Body of pancreas (tissue), 4 donors: ENCODE results near the gene IL6ST. TPM values are rescaled to one million over a fixed set of nuclear protein-coding genes. Genes with fewer than 3 reads are reported as not detected.

ENCODE experiments used
- ATAC-seq: fragments of 150-250 bp; one replicate; pipeline ENCODE4 v1.9.1; 2016
- DNase-seq, 4 donors: peaks; one replicate each; pipeline ENCODE4 v3.0.0-alpha.2; 2019
- H3K27ac ChIP-seq, 4 donors: fragments of 200-600 bp; sonication (generic); 1 replicate in 3 of 4; 2 replicates in 1 of 4; pipeline versions ENCODE4 v1.5.1 to v1.6.1; 2016 to 2019; ENCODE audit warnings: mild to moderate bottlenecking in 1 of 4, mixed read lengths in 1 of 4, moderate library complexity in 1 of 4
- H3K27me3 ChIP-seq, 2 donors: fragments of 200-600 bp; sonication (generic); one replicate each; pipeline ENCODE4 v1.6.0; 2016; ENCODE audit warnings: mild to moderate bottlenecking in 1 of 2
- H3K36me3 ChIP-seq, 2 donors: fragments of 200-600 bp; sonication (generic); replicated peaks in 1 of 2; 2 replicates each; pipeline ENCODE4 v1.5.1; 2016; ENCODE audit warnings: low read depth in 2 of 2; ENCODE audit not compliant: insufficient read depth in 1 of 2
- H3K4me1 ChIP-seq: fragments of 200-600 bp; sonication (generic); one replicate; pipeline ENCODE4 v1.6.0; 2016
- H3K4me3 ChIP-seq, 2 donors: fragments of 200-600 bp; sonication (generic); 1 replicate in 1 of 2; 2 replicates in 1 of 2; pipeline ENCODE4 v1.5.1; 2016 to 2019
- H3K9me3 ChIP-seq, 3 donors: fragments of 200-600 bp; sonication (generic); 1 replicate in 2 of 3; 2 replicates in 1 of 3; pipeline ENCODE4 v1.5.1; 2016
- CTCF ChIP-seq, 7 experiments: fragments of 450-650 bp in 4 of 7; fragments of 200-600 bp in 3 of 7; sonication (generic) in 3 of 7; IDR thresholded peaks; one replicate each; pipeline ENCODE4 v1.5.1; 2016 to 2019; ENCODE audit warnings: antibody characterized with exemption in 7 of 7
- POLR2A ChIP-seq, 3 donors: fragments of 450-650 bp; IDR thresholded peaks; one replicate each; pipeline ENCODE4 v1.6.1; 2016; ENCODE audit warnings: antibody characterized with exemption in 3 of 3, mild to moderate bottlenecking in 2 of 3
- WGBS, 2 donors: methylation state at CpG; one replicate each; pipeline ENCODE4 v1.1.5; 2017; 5-methylcytosine and 5-hydroxymethylcytosine counted together
- intact Hi-C: fragments of 100-400 bp; cut with DNase I; formaldehyde crosslinking; loops from one replicate; pipeline ENCODE4 v1.15.1; 2023
- total RNA-seq, 2 donors: library from RNA; depleted of rRNA; stranded (reverse); fragments of >200 nt; gene quantifications; one replicate each; pipeline ENCODE4 v1.1.0, GENCODE V29; 2016

Gene IL6ST
- total RNA-seq, 2 donors from 2014 or later: 48.1 to 82.5 TPM

GRCh38 chr5:55986931-55987330, 7.8 kb downstream of the IL6ST start:
- TF ChIP-seq POLR2A (IDR thresholded peaks at IDR 0.05) (no peak), CTCF (IDR thresholded peaks at IDR 0.05) (no peak)
- WGBS, 2 donors: 77 to 82% methylated on average over 4 of the region's 4 CpGs
- H3K4me1 ChIP-seq: peaks cover 59% of the 10 kb centered on the region

DNA sequence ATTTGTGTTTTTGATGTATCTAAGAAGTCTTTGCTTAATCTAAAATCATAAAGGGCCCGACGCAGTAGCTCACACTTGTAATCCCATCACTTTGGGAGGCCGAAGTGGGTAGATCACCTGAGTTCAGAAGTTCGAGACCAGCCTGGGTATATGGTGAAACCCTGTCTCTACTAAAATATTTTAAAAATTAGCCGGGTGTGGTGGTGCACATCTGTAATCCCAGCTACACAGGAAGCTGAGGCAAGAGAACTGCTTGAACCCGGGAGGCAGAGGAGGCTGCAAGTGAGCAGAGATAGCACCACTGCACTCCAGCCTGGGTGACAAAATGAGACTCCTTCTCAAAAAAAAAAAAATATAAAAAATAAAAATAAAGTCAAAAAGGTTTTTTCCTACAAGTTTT, 9.6 kb downstream of the IL6ST start:
- no peak for DNase-seq
- no peak for ATAC-seq
- TF ChIP-seq POLR2A (IDR thresholded peaks at IDR 0.05) (no peak), CTCF (IDR thresholded peaks at IDR 0.05) (no peak)
- Histone ChIP-seq H3K4me1 (peaks cover 46% of the 10 kb centered on the region), H3K36me3 (peaks cover 0 to 5% of the 10 kb centered on the region in 2 donors), H3K27ac (no peak overlapping the region), H3K27me3 (no peaks in the 10 kb centered on the region), H3K4me3 (no peak overlapping the region), H3K9me3 (no peaks in the 10 kb centered on the region)
- WGBS, 2 donors: 82 to 83% methylated on average over 6 of the region's 6 CpGs
- intact Hi-C loops: no loop called here

More at GRCh38 chr5:55986931-55987330, 7.8 kb downstream of the IL6ST start:
- ATAC-seq (no peak), DNase-seq (no peak)
- intact Hi-C loops: no loop called here
- H3K36me3 ChIP-seq: no peaks in the 10 kb centered on the region
- H3K4me3 ChIP-seq: no peak overlapping the region
- H3K27me3 ChIP-seq: no peaks in the 10 kb centered on the region
- H3K9me3 ChIP-seq: no peaks in the 10 kb centered on the region
- no peak overlapping the region for H3K27ac ChIP-seq

DNA sequence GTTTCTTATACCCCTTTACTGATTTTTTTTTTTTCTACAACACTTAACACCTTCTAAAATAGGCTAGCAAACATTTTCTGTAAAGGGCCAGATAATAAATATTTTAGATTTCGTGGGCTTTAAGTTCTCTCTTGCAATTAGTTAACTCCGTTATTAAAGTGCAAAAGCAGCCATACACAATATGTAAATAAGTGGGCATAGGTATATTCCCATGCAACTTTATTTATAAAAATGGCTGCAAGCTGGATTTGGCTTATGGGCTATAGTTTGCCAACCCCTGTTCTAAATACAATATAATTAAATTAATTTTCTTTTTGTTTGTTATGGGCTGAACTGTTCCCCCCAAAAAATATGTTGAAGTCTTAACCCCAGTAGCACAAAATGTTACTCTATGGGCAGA, 10.8 kb downstream of the IL6ST start:
- ATAC-seq: no peak
- H3K27me3 ChIP-seq: no peaks in the 10 kb centered on the region
- DNase-seq: no peak
- H3K36me3 ChIP-seq: peaks cover 0 to 9% of the 10 kb centered on the region in 2 donors
- intact Hi-C loops: no loop called here
- H3K9me3 ChIP-seq: no peaks in the 10 kb centered on the region
- TF ChIP-seq POLR2A (IDR thresholded peaks at IDR 0.05): no peak
- no peak for TF ChIP-seq CTCF (IDR thresholded peaks at IDR 0.05)
- no peak overlapping the region for H3K27ac ChIP-seq
- 80 to 92% methylated on average over 2 of the region's 2 CpGs for WGBS, 2 donors
- peaks cover 34% of the 10 kb centered on the region for H3K4me1 ChIP-seq
- H3K4me3 ChIP-seq: no peak overlapping the region

- Histone ChIP-seq H3K36me3 (peaks cover 0 to 9% of the 10 kb centered on the region in 2 donors), H3K27me3 (no peaks in the 10 kb centered on the region), H3K4me1 (peaks cover 32% of the 10 kb centered on the region), H3K4me3 (no peak overlapping the region), H3K27ac (peak overlapping the region in 1 of 4 donors; percentile 10), H3K9me3 (no peaks in the 10 kb centered on the region)
- intact Hi-C loops: no loop called here
- TF ChIP-seq POLR2A (IDR thresholded peaks at IDR 0.05) (no peak), CTCF (IDR thresholded peaks at IDR 0.05) (peak in 4 of 7 experiments; percentile 38 to 62 (median 46))
- 39 to 44% methylated on average over 5 of the region's 5 CpGs for WGBS, 2 donors
- DNase-seq: peak in 3 of 4 donors; percentile 30 to 52 (median 42)
- ATAC-seq: peak; percentile 57
Observed at GRCh38 chr5:55982957-55983381, 11.8 kb downstream of the IL6ST start.

GRCh38 chr5:55973296-55973695, 21.5 kb downstream of the IL6ST start:
- Histone ChIP-seq H3K4me1 (peaks cover 18% of the 10 kb centered on the region), H3K27me3 (no peaks in the 10 kb centered on the region), H3K36me3 (peaks cover 0 to 2% of the 10 kb centered on the region in 2 donors), H3K27ac (no peak overlapping the region), H3K4me3 (no peak overlapping the region), H3K9me3 (no peaks in the 10 kb centered on the region)
- TF ChIP-seq CTCF (IDR thresholded peaks at IDR 0.05) (no peak), POLR2A (IDR thresholded peaks at IDR 0.05) (no peak)
- intact Hi-C loops: loop anchor here (10.0 kb wide), 1 partner anchor 212 kb away; no protein-coding TSS in a partner anchor
- WGBS, 2 donors: 95 to 98% methylated on average over 4 of the region's 4 CpGs
- no peak for DNase-seq
- ATAC-seq: no peak
